ENCODE results near the gene C4orf50.

DNA sequence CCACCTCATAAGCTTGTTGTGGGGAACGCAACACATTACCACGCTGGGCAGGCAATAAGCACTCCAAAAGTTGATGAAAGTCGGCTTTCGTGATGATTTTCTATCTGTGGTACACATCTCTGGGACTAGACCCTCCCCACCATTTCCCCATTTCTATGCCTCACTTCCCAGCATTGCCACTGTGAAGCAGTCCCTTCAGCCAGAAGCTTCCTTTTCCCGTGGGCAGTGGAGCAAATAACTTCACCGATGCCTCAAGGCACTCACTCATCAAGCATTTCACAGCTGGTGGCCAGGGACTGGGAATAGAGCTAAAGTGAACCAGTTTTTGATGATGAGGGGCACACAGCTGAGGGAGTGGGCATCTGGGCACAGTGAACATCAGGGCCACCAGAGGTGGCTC, 18.9 kb downstream of the C4orf50 start:
- no peak for TF ChIP-seq YY1 (IDR thresholded peaks at IDR 0.05; ENCODE audit: low read depth, low read length)
- TF ChIP-seq, protein P1, sequence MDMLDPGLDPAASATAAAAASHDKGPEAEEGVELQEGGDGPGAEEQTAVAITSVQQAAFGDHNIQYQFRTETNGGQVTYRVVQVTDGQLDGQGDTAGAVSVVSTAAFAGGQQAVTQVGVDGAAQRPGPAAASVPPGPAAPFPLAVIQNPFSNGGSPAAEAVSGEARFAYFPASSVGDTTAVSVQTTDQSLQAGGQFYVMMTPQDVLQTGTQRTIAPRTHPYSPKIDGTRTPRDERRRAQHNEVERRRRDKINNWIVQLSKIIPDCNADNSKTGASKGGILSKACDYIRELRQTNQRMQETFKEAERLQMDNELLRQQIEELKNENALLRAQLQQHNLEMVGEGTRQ (IDR thresholded peaks at IDR 0.05; ENCODE audit: low read length): no peak
- TF ChIP-seq, protein P2, sequence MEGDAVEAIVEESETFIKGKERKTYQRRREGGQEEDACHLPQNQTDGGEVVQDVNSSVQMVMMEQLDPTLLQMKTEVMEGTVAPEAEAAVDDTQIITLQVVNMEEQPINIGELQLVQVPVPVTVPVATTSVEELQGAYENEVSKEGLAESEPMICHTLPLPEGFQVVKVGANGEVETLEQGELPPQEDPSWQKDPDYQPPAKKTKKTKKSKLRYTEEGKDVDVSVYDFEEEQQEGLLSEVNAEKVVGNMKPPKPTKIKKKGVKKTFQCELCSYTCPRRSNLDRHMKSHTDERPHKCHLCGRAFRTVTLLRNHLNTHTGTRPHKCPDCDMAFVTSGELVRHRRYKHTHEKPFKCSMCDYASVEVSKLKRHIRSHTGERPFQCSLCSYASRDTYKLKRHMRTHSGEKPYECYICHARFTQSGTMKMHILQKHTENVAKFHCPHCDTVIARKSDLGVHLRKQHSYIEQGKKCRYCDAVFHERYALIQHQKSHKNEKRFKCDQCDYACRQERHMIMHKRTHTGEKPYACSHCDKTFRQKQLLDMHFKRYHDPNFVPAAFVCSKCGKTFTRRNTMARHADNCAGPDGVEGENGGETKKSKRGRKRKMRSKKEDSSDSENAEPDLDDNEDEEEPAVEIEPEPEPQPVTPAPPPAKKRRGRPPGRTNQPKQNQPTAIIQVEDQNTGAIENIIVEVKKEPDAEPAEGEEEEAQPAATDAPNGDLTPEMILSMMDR (IDR thresholded peaks at IDR 0.05; ENCODE audit: control extremely low read depth in 1 of 3, insufficient read depth in 1 of 3, low read depth in 1 of 3, low read length in 3 of 3): no peak
- TF ChIP-seq RXRA (IDR thresholded peaks at IDR 0.05; ENCODE audit: insufficient read depth, low read depth, low read length): no peak
- no peak for TF ChIP-seq EP300 (IDR thresholded peaks at IDR 0.05; ENCODE audit: borderline replicate concordance in 1 of 2, low read depth in 2 of 2, low read length in 2 of 2)

Data from H1 (cell line).